Hepatocyte (in vitro differentiated cells): Measurements from ENCODE around the gene SPCS1. TPM values are rescaled to one million over a fixed set of nuclear protein-coding genes. Genes with fewer than 3 reads are reported as not detected.
"Not testable (repeated sequence)": the region's sequence is repeated elsewhere in the genome, so short reads cannot be mapped to it uniquely, and the experiment has no call there.

Experiments
- DNase-seq: peaks from one replicate; pipeline ENCODE4 v3.0.0-alpha.2; 2016; ENCODE audit warnings: low spot score
- H2AFZ ChIP-seq: fragments of 200-600 bp; sonication (generic); 2 replicates; pipeline ENCODE4 v1.6.0; 2016; ENCODE audit warnings: antibody characterized with exemption, mild to moderate bottlenecking
- H3K27ac ChIP-seq: fragments of 200-600 bp; sonication (generic); 2 replicates; pipeline ENCODE4 v1.5.1; 2016; ENCODE audit warnings: mild to moderate bottlenecking
- H3K27me3 ChIP-seq: fragments of 200-600 bp; sonication (generic); 2 replicates; pipeline ENCODE4 v1.6.1; 2016
- H3K36me3 ChIP-seq: fragments of 200-600 bp; sonication (generic); replicated peaks from 2 replicates; pipeline ENCODE4 v1.5.1; 2016; ENCODE audit warnings: low read depth; ENCODE audit not compliant: insufficient read depth
- H3K4me1 ChIP-seq: fragments of 200-600 bp; sonication (generic); 2 replicates; pipeline ENCODE4 v1.5.1; 2016; ENCODE audit warnings: mild to moderate bottlenecking, moderate library complexity; ENCODE audit not compliant: insufficient read depth
- H3K4me2 ChIP-seq: fragments of 200-600 bp; sonication (generic); 2 replicates; pipeline ENCODE4 v1.6.0; 2016
- H3K4me3 ChIP-seq: fragments of 200-600 bp; sonication (generic); 2 replicates; pipeline ENCODE4 v1.5.1; 2016; ENCODE audit warnings: mild to moderate bottlenecking
- H3K79me2 ChIP-seq: fragments of 200-600 bp; sonication (generic); 2 replicates; pipeline ENCODE4 v1.6.0; 2017; ENCODE audit warnings: mild to moderate bottlenecking
- H3K9me2 ChIP-seq: fragments of 200-600 bp; sonication (generic); replicated peaks from 2 replicates; pipeline ENCODE4 v1.6.0; 2017; ENCODE audit warnings: mild to moderate bottlenecking; ENCODE audit not compliant: insufficient read depth
- H3K9me3 ChIP-seq: fragments of 200-600 bp; sonication (generic); 2 replicates; pipeline ENCODE4 v1.5.1; 2016; ENCODE audit warnings: low read depth, mild to moderate bottlenecking
- H4K20me1 ChIP-seq: fragments of 200-600 bp; sonication (generic); 2 replicates; pipeline ENCODE4 v1.6.0; 2016; ENCODE audit warnings: mild to moderate bottlenecking; ENCODE audit not compliant: insufficient read depth, poor library complexity, severe bottlenecking
- EZH2 ChIP-seq: fragments of 200-600 bp; sonication (generic); IDR thresholded peaks from 2 replicates; pipeline ENCODE4 v1.6.1; 2016; ENCODE audit warnings: antibody characterized with exemption, mild to moderate bottlenecking, borderline replicate concordance
- EZH2phosphoT487 ChIP-seq: fragments of 200-600 bp; sonication (generic); IDR thresholded peaks from one replicate; pipeline ENCODE4 v1.6.1; 2018; ENCODE audit warnings: antibody characterized with exemption, mild to moderate bottlenecking, low read depth, moderate library complexity; ENCODE audit not compliant: unreplicated experiment, severe bottlenecking
- WGBS: methylation state at CpG from one replicate; pipeline ENCODE4 v1.1.6; 2016; ENCODE audit warnings: low lambda C conversion rate; ENCODE audit errors: missing lambda C conversion rate; 5-methylcytosine and 5-hydroxymethylcytosine counted together
- polyA plus RNA-seq: library from polyadenylated mRNA; unstranded; fragments of >200 nt; fragmentation: Nextera tagmentation; extraction: Ambion mirVana; gene quantifications from 2 replicates; pipeline ENCODE4 v1.2.1, GENCODE V29; 2016
- total RNA-seq: library from RNA; depleted of rRNA; stranded (reverse); fragments of >200 nt; gene quantifications from 2 replicates; pipeline ENCODE4 v1.2.3, GENCODE V29; 2014
- TF ChIP-seq, protein P1 (sequence below): fragments of 200-600 bp; sonication (generic); IDR thresholded peaks from 2 replicates; pipeline ENCODE4 v1.5.1; 2016; ENCODE audit warnings: antibody characterized with exemption, mild to moderate bottlenecking; ENCODE audit not compliant: poor library complexity

SPCS1 gene
- total and polyA plus RNA-seq, 2 experiments from 2014 or later = 158 to 219 TPM

DNA sequence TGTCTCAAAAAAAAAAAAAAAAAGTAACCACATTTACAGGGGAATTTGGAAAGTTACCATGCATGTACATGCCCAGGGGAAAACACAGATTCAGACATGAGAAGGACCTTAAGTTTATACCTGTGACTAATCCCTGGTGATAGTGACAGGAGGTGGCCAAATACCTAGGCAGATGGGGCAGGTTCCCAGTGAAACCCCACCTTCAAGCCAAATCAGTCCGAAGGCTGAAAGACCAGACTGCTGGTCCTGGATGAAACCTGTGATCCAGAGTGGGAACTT lies 15.8 kb downstream of the SPCS1 start:
- no peaks in the 10 kb centered on the region for H3K27me3 ChIP-seq
- no peak overlapping the region for H3K4me2 ChIP-seq
- H3K27ac ChIP-seq = no peak overlapping the region
- no peaks in the 10 kb centered on the region for H3K79me2 ChIP-seq
- no peaks in the 10 kb centered on the region for H3K9me2 ChIP-seq
- TF ChIP-seq EZH2phosphoT487 (no peak), EZH2 (no peak)
- TF ChIP-seq, protein P1, sequence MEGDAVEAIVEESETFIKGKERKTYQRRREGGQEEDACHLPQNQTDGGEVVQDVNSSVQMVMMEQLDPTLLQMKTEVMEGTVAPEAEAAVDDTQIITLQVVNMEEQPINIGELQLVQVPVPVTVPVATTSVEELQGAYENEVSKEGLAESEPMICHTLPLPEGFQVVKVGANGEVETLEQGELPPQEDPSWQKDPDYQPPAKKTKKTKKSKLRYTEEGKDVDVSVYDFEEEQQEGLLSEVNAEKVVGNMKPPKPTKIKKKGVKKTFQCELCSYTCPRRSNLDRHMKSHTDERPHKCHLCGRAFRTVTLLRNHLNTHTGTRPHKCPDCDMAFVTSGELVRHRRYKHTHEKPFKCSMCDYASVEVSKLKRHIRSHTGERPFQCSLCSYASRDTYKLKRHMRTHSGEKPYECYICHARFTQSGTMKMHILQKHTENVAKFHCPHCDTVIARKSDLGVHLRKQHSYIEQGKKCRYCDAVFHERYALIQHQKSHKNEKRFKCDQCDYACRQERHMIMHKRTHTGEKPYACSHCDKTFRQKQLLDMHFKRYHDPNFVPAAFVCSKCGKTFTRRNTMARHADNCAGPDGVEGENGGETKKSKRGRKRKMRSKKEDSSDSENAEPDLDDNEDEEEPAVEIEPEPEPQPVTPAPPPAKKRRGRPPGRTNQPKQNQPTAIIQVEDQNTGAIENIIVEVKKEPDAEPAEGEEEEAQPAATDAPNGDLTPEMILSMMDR = no peak
- DNase-seq = no peak
- no peak overlapping the region for H3K4me3 ChIP-seq
- no peak overlapping the region for H2AFZ ChIP-seq
- H3K4me1 ChIP-seq = no peaks in the 10 kb centered on the region
- 100% methylated on average over 1 of the region's 1 CpG for WGBS
- no peaks in the 10 kb centered on the region for H3K36me3 ChIP-seq
- H4K20me1 ChIP-seq = no peaks in the 10 kb centered on the region
- no peaks in the 10 kb centered on the region for H3K9me3 ChIP-seq

DNA sequence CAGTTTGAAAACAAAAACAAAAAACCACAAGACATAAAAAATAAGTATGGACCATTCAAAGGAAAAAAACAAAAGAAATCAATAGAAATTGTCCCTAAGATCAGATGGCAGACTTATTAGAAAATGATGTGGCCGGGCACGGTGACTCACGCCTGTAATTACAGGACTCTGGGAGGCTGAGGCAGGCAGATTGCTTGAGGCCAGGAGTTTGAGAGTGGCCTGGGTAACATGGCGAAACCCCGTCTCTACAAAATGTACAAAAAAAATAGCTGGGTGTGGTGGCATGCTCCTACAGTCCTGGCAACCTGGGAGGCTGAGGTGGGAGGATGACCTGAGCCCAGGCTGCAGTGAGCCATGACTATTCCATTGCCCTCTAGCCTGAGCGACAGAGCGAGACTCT lies 16.6 kb downstream of the SPCS1 start:
- Histone ChIP-seq H3K4me2 (no peak overlapping the region), H3K9me2 (no peaks in the 10 kb centered on the region), H3K27me3 (no peaks in the 10 kb centered on the region), H3K27ac (no peak overlapping the region), H3K4me3 (no peak overlapping the region), H3K4me1 (no peaks in the 10 kb centered on the region), H3K79me2 (no peaks in the 10 kb centered on the region), H4K20me1 (no peaks in the 10 kb centered on the region), H3K36me3 (no peaks in the 10 kb centered on the region), H2AFZ (no peak overlapping the region), H3K9me3 (no peaks in the 10 kb centered on the region)
- no peak for DNase-seq
- TF ChIP-seq EZH2phosphoT487 (no peak), EZH2 (no peak)
- TF ChIP-seq, protein P1 = no peak
- WGBS = 94% methylated on average over 7 of the region's 7 CpGs

DNA sequence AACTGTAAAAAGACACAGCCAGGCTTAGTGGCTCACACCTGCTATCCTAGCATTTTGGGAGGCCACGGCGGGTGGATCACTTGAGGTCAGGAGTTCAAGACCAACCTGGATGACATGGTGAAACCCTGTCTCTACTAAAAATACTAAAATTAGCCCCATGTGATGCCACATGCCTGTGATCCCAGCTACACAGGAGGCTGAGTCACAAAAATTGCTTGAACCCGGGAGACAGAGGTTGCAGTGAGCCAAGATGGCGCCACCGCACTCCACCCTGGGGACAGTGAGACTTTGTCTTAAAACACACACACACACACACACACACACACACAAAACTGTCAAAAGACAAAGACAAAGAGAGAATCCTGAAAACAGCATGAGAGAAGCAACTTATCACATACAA lies 18.0 kb downstream of the SPCS1 start:
- H4K20me1 ChIP-seq = no peaks in the 10 kb centered on the region
- no peaks in the 10 kb centered on the region for H3K4me1 ChIP-seq
- TF ChIP-seq EZH2phosphoT487 (no peak), EZH2 (no peak)
- TF ChIP-seq, protein P1 = no peak
- no peak for DNase-seq
- no peaks in the 10 kb centered on the region for H3K9me3 ChIP-seq
- H2AFZ ChIP-seq = no peak overlapping the region
- H3K27ac ChIP-seq = no peak overlapping the region
- no peaks in the 10 kb centered on the region for H3K79me2 ChIP-seq
- no peak overlapping the region for H3K4me2 ChIP-seq
- H3K36me3 ChIP-seq = no peaks in the 10 kb centered on the region
- 95% methylated on average over 5 of the region's 5 CpGs for WGBS
- H3K27me3 ChIP-seq = no peaks in the 10 kb centered on the region
- H3K9me2 ChIP-seq = no peaks in the 10 kb centered on the region
- H3K4me3 ChIP-seq = no peak overlapping the region

DNA sequence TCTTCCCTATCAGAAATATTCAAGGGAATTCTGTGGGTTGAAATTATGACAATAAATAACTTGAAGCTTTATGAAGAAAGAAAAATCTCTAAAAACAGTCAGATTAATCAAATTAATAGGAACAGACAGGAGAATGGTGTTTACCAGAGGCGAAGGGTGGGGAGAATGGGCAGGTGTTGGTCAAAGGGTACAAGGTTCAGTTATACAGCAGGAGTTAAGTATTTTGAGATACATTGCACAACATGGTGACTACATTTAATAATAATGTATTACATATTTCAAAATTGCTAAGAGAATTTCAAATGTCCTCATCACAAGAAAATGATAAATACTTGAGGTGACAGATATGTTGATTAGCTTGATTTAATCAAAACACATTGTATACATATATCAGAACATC lies 18.6 kb downstream of the SPCS1 start:
- TF ChIP-seq, protein P1 = no peak
- TF ChIP-seq EZH2phosphoT487 (no peak), EZH2 (no peak)
- Histone ChIP-seq H3K79me2 (no peaks in the 10 kb centered on the region), H3K27me3 (no peaks in the 10 kb centered on the region), H4K20me1 (no peaks in the 10 kb centered on the region), H2AFZ (no peak overlapping the region), H3K9me3 (no peaks in the 10 kb centered on the region), H3K27ac (no peak overlapping the region), H3K4me3 (no peak overlapping the region), H3K36me3 (no peaks in the 10 kb centered on the region), H3K9me2 (no peaks in the 10 kb centered on the region), H3K4me2 (no peak overlapping the region), H3K4me1 (no peaks in the 10 kb centered on the region)
- DNase-seq = no peak
- WGBS = 85% methylated on average over 1 of the region's 1 CpG

DNA sequence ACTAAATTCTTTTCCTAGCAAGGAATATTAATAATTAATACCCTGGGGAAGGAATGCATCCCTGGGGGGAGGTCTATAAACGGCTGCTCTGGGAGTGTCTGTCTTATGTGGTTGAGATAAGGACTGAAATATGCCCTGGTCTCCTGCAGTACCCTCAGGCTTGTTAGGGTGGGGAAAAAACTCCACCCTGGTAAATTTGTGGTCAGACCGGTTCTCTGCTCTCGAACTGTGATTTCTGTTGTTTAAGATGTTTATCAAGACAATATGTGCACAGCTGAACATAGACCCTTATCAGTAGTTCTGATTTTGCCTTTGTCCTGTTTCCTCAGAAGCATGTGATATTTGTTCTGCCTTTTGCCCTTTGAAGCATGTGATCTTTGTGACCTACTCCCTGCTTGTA lies 22.8 kb downstream of the SPCS1 start:
- not testable (repeated sequence) for DNase-seq, H2AFZ ChIP-seq, H3K36me3 ChIP-seq, H3K27ac ChIP-seq, H3K4me1 ChIP-seq, H3K27me3 ChIP-seq, H3K9me3 ChIP-seq, H3K79me2 ChIP-seq, H3K4me3 ChIP-seq, H3K9me2 ChIP-seq, H3K4me2 ChIP-seq, H4K20me1 ChIP-seq
- WGBS = 75% methylated on average over 3 of the region's 3 CpGs
